ENCODE data around the gene GALR2.
"Not testable (repeated sequence)": the region's sequence is repeated elsewhere in the genome, so short reads cannot be mapped to it uniquely, and the experiment has no call there.

GALR2 gene

DNA sequence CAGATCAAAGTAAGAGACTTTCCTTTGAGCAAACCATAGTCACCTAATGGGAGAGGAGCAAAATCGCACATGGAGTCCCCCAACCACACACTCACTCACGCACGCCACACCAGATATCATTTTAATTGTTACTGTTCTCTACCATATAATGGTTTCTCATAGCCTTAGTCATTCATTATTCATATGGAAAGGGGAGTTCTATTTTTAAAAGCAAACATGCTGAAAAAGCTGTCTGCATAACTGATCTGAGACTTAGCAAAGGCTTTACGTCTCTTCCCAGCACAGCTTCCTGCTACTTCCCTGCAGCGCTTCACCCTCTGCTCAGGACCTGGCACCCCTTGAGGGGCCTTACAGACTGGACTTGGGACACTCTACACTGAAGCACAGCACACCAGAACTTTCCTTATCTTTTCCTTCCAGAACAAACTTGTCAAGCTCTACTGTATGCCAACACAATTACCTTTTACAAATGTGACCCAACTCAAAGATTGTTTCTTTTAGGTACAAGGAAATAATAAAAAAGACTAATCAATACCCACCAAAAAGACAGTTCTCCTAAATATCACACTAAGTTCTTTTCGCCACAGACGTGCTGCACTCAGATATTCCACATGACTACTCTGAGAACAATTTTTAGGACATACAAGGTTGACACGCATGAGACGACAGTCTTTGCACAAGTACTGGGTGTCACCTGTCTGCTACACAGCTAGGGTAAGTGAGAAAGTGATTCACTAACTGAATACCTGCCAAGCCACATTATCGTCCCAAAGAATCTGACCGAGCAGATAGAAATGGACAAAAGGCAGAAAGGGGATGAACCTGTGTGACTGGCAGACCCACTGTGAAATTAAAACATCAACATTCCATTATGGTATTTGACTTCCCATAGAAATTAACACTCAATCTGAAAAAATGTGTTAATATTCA is 23.8 kb upstream of the GALR2 start:
- no peak for DNase-seq

DNA sequence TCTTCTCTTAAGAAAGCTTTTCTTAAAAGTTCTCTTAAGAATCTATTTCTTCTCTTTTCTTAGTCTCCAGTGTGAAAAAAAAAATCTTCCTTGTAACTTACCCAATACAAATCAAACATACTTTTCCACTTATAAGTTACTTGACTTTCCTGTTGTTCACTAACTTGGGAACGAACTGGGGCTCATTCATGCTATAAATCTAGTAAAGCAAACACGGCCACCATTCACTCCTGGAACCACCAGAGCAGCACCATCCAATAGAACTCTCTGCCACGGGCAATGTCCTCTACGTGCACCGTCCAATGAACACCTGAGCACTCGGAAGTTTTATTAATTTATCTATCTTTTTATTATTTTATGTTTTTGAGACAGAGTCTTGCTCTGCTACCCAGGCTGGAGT is 23.0 kb upstream of the GALR2 start:
- DNase-seq: no peak

DNA sequence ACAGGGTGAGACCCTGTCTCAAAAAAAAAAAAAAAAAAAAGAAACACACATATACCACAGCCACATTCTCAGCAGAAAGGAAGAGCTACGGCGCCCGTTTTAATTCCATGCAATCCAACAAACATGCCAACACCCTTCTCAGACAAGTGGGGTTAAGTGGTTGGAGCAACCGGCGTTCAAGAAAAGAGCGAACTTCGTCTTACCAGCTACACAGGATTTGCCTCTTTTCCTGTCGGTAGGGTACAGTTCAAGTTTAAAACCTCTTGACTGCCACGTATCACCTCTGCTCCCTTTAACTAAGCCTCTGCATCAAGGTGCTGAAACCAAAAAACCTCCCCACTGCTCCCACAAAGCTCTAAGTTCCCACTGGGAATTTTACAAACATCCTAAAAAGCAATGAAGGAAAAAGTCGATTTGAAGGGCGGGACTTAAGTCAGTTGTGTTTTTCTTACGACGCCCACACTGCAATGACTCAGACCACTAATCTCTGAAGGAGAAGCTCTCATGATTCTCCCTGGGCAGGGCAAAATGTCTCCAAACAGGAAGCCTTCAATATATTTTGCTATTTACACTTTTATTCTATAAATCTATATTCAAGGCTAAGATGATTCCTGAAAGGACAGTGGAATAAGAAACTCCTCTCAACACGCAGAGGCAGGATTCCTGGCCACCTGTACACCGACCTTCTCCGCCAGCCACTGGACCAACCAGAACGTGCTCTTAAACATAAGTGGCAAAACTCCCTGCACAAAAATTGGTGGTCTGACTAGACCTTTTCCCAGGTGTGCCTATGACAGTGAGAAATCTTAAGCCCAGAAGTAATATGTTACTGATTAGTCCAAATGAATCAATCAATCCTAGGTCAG is 21.1 kb upstream of the GALR2 start:
- DNase-seq: peak; percentile 79

DNA sequence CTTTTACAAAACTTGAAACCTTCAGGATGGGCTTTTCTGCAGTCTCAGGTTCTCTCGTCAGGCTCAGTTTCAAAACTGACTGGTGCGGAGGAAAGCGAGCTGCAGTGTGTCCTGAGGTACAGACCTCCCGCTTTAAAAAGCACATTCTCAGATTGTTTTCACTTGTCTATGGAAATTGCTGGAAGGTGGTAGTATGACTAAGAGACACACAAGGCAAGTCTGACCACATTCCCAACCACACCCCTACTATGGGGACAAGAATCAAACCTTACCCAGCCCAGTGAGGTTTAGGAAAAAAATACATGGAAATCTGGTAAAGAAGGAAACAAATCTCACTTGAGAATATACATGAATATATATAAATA is 20.5 kb upstream of the GALR2 start:
- peak; percentile 56 for DNase-seq

DNA sequence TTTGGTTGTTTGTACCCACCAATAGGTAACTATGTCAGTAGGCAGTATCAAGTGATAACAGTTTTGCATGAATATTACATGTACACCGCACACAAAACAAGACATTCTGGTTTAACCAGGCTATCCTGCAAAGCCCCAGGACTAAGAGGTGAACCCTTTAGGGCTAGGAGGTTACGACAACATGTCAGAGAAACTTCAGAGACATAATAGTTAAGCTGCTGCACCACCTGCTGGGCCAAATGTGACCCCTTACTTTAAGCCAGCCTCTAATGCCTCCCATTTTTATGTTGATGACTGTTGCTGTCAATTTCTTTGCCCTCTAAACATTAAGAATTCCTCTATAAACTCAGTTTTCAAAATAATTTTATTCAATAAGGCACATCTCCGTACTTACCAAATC is 17.7 kb upstream of the GALR2 start:
- DNase-seq: no peak

DNA sequence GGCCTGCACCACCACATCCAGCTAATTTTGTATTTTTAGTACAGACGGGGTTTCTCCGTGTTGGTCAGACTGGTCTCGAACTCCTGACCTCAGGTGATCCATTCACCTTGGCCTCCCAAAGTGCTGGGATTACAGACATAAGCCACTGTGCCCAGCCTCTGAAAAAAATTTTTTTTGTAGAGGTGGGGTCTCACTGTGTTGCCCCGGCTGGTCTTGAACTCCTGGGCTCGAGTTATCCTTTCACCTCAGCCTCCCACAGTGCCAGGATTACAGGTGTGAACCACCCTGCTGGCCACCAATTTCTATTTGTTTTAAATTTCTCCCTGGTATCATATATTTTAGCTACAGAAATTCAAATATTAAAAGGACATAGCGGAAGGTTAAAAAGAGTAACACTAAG is 16.3 kb upstream of the GALR2 start:
- DNase-seq: not testable (repeated sequence)

DNA sequence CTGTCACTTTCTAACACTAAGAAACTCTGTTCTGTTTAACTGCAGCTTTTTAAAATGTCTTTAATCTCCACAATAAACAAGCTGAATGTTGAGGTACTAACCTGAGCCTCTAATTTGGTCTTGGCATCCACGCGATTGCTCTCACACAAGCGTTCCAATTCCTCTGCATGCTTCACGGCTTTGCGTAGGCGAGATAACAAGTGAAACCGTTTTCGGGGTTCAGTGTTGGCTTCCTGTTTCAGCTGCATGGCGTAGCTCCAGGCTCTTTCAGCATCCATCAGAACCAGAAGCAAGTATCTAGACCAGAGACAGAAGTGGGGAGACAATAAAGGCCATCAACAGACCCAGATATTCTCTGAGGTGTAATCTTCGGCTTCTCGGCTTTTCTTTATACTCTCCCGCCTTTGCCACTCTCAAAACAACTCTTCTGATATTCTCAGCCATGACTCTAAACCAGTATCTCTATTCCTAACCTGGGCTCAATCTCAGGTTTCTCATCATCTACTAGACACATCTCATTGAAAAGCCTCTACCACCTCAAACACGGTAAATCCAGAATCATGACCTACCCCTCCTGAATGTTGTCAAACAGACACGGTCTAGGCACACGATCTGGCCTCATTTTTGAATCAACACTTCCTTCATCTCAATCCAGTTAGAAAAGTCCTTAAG is 10.6 kb upstream of the GALR2 start:
- DNase-seq: no peak

DNA sequence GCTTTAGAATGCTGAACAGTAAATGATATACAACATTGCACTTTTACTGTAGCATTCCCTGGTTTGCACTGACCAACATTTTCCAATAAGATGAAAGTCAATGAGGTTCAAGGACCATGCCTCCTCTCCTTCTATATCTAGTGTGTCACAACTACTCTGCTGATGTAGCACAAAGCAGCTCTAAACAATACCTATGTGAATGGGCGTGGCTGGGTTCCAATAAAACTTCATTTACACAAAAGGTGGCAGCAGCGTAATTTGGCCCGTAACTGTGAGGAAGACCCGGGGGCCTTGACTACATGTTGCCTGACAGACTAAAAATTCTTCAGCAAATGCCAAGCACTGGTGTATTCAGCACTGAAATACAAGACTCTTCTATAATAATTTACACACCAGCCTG is 8.8 kb upstream of the GALR2 start:
- no peak for DNase-seq

DNA sequence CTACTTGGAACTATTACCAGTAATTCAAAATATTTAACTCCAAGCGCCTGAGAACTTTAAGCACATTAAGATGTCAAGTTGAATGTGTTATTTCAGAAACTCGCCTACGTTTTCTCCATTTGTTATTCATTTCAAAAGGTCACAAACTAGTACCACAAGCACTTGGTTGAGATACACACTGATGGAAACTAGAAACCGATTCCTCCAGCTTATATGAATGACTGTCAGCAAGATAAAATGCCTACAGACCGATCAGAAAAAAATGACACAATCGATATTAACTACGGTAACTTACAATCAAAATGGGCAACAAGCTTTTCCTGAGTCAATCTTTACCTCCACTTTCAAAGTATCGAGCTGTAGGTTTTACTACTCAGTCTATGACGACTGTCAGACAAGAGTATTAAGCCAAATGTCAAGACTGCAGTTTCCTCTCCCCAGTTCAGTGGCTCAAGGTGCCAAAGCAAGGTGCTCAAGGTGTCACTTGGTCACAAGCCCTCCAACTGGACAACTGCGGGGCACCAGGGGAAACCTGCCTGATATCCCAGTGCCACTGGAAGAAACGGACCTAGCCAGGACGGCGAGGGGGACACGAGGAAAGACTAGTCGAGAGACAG is 2.9 kb upstream of the GALR2 start:
- DNase-seq: no peak

DNA sequence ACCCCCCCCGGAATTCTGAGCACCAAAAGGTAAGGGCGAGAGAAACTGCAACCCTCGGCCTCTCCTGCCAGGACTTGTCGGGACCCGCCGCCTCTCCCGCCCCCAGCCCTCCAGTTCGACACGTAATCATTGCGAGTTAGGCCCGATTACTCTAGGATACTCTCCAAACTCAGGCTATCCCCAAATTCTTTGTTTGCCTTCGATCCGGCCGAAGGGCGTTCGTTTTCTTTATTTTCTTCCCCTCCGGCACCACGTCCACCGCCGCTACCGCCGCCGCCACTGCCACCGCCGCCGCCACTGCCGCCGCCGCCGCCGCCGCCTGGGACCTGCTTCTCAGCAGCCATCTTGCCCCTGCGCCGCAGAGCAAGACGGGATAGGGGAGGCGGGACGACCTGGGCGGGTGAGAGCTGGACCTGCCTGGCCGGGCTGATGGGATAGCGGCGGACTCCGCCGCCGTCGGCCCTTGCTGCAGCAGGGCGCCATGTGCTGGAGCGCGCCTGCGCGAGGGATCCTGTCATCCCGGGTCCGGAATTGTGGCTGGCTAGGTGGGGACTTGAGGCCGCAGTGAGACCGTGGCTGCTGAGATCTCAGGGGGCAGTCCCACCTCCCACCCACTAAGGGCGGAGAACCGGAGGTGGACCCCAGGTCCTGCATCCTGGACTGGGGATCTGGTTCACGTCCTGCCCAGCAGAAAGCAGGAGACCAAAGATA is 2.3 kb upstream of the GALR2 start, which contains the start of gene SRP68:
TSS of gene SRP68 (minus strand) at position 370 of the 711 bp plus-strand sequence. CDS start at position 344, 26 bp downstream.
- DNase-seq: peak; percentile 92

DNA sequence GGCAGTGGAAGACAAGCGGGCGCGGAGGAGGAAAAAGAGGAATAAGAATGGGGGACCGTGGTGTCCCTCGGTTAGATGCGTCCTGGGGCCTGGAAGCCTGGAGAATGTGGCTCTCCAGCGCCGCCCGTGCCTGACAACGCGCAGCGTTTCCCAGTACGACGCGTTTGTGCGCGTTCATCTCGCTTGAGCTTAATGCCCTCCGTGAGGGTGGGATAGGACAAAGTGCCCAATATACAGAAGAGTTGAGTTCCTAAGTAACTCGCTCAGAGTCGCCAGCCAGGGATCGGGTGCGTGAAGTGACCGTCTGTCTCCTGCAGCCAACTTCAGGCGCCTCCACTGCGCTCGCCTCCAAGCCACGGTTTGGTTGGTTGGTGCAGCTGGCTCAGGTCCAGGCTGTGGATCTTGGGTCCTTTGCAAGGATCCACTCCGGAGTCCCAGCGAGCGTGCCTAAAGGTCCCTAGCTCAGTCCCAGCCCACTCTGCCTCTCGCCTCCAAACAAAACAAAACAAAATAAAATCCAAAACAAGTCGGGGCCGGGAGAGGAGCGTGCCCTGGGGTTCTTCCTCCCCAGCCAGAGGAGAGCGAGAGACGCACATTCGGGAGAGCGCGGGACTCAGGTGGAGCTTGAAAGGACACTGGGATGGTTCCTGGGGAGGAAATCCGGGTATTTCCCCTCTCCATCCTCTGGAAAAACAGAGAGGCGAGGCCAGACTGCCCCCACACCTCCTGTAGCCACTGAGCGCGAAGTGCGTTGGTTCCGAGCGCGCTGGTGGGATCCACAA is 974 bp downstream of the GALR2 start:
- no peak for DNase-seq

DNA sequence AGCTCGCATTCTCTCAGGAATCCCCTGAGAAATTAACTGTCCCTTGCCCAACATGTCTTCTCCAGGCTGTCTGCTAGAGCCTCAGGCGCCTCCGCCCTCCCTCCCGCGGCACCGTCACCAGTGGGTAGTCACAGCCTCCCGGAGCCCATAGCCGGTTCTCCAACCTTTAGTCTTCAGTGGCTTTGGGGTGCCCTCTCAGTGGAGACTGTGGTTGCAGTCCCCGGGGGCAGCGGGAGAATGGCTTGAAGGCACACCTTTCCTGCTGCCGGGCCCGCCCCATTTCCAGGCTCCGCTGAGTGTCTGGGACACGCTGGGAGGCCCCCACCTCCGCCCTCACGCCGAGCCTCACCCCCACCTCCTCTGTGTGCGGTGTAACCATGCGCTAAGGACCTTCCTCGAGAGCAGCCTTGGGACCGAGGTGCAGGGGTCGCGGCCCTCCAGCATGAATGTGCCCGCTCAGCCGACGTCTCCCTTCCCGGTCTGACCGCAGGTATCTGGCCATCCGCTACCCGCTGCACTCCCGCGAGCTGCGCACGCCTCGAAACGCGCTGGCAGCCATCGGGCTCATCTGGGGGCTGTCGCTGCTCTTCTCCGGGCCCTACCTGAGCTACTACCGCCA is 1.7 kb downstream of the GALR2 start:
- no peak for DNase-seq

DNA sequence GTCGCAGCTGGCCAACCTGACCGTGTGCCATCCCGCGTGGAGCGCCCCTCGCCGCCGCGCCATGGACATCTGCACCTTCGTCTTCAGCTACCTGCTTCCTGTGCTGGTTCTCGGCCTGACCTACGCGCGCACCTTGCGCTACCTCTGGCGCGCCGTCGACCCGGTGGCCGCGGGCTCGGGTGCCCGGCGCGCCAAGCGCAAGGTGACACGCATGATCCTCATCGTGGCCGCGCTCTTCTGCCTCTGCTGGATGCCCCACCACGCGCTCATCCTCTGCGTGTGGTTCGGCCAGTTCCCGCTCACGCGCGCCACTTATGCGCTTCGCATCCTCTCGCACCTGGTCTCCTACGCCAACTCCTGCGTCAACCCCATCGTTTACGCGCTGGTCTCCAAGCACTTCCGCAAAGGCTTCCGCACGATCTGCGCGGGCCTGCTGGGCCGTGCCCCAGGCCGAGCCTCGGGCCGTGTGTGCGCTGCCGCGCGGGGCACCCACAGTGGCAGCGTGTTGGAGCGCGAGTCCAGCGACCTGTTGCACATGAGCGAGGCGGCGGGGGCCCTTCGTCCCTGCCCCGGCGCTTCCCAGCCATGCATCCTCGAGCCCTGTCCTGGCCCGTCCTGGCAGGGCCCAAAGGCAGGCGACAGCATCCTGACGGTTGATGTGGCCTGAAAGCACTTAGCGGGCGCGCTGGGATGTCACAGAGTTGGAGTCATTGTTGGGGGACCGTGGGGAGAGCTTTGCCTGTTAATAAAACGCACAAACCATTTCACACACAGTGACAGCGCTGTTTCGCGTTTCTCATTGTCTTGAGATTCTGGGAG is 2.4 kb downstream of the GALR2 start:
- DNase-seq: no peak

DNA sequence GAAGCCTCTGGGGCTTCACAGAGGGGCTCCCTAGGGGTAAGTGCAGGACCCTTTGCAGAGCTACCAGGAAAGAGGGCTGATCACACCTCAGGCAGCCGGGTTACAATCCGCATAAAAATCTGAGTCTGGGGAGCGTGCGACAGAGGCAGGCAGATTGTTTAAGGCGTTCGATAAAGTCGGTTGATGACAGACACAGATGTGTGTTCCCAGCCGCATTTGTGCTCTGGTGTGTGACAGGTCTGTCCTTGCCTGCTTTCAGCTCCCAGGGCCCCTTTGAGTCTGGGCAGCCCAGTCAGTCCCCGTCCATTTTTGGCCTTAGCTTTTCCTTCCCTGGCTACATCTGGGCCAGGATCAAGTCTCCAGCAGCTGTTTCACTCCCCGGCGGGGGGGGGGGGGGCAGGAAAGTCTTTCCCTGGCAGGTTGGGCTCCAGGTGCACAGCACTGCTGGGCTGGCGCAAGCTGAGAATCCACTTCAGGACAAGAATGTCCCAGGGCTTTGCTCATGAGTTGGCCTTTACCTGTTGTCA is 3.1 kb downstream of the GALR2 start:
- no peak for DNase-seq

DNA sequence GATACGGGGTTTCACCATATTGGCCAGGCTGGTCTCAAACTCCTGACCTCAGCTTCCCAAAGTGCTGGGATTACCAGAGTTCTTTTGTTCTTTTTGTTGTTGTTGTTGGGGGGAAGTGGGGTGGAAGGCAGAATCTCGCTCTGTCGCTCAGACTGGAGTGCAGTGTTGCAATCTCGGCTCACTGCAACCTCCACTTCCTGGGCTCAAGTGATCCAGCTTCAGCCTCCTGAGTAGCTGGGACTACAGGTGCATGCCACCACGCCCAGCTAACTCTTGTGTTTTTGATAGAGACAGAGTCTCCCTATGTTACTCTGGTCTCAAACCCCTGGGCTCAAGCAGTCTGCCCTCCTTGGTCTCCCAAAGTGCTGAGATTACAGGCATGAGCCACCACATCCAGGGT is 3.8 kb downstream of the GALR2 start:
- DNase-seq: not testable (repeated sequence)

DNA sequence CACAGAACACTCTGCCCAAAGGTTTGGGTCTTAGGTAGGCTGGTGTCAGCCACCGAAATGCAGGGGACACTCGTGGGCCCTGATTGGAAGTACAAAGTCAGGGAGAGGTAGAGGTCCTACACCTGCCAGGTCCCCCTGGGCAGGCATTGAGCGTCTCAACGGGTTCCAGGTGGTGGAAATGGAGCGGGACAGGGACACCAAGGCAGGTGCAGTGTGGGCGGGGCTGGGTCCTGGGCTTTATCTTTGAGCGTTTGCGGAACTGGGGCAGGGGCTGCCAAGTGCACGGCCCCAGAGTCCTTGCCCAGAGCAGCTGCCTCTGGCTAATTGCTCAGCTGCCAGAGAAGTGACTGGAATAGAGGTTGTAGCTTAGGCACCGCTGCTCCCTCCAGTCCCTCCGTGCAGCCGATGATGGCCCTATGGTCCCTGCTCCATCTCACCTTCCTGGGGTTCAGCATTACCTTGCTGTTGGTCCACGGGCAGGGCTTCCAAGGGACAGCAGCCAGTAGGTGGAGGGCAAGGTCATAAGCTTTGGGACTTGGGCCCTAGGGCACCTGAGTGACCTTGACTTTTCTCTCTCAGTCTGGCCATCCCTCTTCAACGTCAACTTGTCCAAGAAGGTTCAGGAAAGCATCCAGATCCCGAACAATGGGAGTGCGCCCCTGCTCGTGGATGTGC is 4.4 kb downstream of the GALR2 start, which contains the start of gene ZACN:
TSS of gene ZACN (plus strand) at position 323 of the 675 bp plus-strand sequence. CDS start at position 406, 83 bp downstream.
- no peak for DNase-seq

DNA sequence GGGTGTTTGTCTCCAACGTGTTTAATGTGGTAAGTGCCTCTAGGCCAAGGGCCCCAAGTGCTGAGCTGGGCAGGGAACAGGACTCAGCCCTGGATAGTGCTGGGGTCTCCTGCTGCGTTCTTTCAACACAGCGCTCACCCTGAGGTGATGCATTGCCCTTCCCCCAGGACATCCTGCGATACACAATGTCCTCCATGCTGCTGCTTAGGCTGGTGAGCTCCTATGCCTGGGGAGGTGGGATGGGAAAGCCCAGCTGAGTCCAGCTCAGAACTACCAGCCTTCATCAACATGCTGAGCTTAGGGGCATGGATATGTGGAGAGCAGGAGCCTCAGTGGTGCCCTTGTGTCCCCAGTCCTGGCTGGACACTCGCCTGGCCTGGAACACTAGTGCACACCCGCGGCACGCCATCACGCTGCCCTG is 5.0 kb downstream of the GALR2 start:
- no peak for DNase-seq

DNA sequence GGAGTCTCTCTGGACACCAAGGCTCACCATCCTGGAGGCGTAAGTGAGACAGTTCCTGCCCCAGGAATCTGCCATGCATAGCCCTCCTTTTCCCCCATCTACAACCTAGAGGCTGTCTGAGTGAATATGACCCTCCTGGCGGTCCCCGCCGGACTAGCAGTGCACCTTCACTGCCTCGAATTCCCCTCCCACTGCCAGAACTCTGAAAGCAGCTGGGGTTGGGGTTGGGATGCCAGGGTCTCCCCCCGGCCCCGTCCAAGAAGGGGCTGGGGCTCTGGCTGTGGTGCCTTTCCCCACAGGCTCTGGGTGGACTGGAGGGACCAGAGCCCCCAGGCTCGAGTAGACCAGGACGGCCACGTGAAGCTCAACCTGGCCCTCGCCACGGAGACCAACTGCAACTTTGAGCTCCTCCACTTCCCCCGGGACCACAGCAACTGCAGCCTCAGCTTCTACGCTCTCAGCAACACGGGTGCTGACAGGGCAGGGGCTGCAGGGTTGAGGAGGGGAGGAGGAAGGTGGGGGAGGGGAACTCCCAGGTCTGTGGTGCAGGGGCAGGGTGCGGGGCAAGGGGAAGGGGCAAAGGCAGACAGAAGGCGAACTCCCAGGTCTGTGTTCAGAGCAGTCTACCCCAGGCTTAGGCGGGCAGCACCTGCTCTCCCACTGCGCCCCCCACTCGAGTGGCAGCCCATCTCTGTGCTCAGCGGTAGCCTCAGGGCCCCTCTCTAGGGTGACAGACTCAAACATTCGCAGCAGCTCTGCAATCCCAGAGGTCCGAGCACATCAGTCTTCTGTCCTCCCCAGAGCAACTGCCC is 5.6 kb downstream of the GALR2 start:
- DNase-seq: no peak

Data from fibroblast of skin of back (primary cell).